GM18909 (cell line): ENCODE results near the gene MYRFL.

Source experiments
- ATAC-seq: cut with Tn5 transposase; IDR thresholded peaks from one replicate; pipeline ENCODE4 v1.9.1; 2021; ENCODE audit warnings: mild to moderate bottlenecking; ENCODE audit not compliant: unreplicated experiment, poor library complexity

MYRFL gene

GRCh38 chr12:69927164-69927563, 102.1 kb downstream of the MYRFL start:
- ATAC-seq = no peak

DNA sequence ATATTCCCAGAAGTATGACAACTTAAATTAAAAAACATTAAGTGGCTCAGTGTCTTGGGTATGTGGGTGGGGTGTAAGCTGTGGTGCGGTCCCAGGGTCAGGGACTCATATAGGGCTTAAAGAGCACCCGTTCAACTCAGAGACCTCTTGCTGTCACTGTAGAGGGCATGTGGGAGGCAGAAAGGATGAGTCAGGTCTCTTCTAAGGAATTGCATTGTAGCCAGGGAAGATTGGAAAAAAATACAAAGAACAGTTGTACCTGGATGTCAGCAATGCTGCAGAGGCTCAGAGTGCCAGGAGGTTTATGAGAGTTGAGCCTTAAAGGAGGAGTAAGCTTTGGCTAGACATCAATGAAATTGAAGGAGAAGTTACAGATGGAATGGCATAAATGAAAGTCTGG, 104.1 kb downstream of the MYRFL start:
- ATAC-seq = no peak

DNA sequence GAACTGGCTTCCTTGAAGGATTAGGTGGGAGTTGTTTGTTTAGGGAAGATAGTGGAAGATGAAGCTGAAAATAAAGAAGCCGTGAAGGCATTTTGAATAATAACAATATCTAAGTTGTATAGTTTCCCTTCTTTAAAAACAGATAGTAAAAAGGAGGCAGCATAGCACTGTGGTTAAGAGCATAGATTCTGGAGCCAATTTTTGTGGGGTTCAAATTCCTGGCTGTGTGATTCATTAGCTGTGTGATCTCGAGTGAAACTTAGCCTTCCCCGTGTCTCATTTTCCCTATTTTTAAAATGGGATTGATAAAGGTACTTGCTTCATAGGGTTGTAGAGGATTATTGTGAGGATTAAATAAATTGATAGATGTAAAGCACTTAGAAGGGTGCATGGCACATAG, 104.5 kb downstream of the MYRFL start:
- no peak for ATAC-seq

DNA sequence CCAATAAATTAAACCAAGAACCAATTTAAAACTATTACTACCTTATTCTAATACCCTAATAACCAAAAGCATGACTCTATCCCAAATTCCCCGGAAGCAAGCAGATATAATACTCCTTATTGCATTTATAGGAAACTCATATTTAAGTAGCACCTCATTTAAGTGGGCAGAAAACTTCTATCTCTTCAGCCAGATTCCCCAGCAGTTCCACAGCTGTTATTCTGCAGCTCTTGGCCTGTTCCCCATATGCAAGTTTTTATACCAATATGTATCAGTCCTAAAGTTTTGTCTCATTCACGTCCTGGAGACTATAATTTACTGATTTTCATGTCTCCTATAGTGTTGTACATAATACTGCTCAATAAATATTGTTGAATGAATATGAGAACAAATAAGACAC, 106.5 kb downstream of the MYRFL start:
- no peak for ATAC-seq

- ATAC-seq = no peak
These were observed 107.1 kb downstream of the MYRFL start for GRCh38 chr12:69932154-69932553.

DNA sequence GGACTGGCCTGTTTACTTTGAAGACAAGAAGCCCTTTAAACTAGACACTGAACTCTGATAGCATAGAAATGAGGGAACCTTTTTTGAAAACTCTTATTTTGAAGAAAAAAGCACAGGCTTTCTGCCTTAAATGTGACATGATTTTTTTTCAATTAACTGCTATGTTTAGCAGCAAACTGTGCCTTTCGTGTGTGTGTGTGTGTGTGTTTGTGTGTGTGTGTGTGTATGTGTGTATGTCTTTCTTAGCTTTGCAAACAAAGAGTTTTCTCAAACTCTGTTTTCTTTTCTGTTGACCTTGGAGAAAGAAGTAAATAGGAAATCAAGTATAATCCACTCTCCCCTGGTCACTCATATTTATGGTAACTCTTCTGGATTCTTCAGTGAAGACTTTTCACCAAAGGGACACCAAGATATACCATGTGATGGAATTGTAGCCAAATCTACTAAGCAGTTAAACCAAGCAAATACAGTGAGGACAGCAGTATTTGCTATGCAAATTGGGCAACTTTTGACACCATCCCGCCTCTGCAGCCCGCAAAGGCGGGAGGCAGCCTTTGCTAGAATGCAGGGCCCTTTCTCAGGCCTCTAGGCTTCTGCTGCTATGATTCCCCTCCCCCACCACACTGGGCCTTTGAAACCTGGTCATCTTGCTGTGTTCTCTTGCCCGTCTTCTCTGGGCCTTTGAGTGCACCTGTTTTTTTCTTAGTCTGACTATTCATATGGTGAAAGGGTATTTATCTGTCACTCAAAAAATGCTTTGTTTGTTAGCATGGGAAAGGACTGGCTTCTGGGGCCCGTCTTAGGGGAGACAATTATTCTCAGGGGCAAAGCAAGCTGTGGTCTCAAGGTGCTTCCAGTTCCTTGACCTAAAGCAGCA, 107.9 kb downstream of the MYRFL start:
- ATAC-seq = peak; percentile 71

GRCh38 chr12:69934011-69934410, 109.0 kb downstream of the MYRFL start:
- ATAC-seq = no peak

DNA sequence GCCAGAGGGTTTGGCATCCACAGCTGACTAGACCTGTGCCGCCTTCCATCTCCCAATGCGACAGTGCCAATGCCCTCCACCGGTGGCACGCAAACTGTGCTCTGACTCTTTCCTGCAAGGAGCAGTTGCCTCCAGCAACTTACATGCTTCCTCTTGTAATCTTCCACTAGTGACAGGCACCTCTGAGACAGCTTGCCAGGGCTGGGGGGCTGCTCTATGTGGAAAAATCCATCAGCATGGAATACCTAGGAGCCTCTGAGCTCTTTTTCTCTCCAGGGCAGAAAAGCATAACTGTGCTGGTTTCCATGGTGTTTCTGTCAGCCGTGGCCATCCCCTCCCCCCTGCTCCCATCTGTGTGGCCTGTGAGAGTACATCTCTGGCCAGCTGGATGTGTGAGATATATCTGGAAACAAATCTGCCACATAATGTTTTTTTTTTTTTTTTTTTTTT, 110.6 kb downstream of the MYRFL start:
- ATAC-seq = no peak

GRCh38 chr12:69936214-69936731, 111.2 kb downstream of the MYRFL start:
- no peak for ATAC-seq

DNA sequence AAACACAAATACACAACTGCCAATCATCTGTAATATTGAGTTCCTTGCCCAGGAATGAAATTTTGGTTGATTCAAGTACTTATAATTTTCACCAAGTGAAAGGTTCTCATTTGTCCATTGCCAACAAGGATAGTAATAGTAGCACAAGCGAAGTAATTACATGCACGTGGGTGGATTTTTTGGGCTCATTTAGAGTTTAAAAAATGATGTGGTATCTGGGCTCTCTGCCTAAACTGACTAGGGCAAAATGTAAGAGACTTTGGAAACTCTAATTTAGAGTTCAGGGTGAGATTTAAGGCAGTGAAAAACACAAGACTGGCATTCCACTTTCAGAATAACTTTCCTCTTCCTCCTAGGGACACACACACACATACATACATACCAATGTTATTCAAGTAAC, 111.7 kb downstream of the MYRFL start:
- no peak for ATAC-seq

- no peak for ATAC-seq
These were observed 122.1 kb downstream of the MYRFL start for GRCh38 chr12:69947123-69947522.

DNA sequence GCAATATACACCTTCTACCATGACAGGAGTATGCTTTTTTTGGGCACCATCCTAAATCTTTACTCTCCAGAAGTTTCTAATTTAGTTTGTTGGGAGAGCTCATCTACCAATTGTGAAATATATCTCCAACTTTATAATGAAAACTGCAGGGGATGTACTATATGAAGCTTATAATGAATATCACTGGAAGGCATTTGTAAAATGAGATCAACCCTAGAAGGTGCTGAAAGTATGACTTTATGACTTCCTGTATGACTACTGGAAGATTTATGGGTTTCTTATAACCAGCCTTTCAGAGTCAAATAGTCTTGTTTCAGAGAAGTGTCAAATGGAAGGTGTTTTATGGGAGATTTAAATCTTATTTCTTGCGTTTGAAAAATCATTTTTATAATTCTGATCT, 122.9 kb downstream of the MYRFL start:
- no peak for ATAC-seq

- ATAC-seq = no peak
These were observed 123.8 kb downstream of the MYRFL start for GRCh38 chr12:69948851-69949250.

DNA sequence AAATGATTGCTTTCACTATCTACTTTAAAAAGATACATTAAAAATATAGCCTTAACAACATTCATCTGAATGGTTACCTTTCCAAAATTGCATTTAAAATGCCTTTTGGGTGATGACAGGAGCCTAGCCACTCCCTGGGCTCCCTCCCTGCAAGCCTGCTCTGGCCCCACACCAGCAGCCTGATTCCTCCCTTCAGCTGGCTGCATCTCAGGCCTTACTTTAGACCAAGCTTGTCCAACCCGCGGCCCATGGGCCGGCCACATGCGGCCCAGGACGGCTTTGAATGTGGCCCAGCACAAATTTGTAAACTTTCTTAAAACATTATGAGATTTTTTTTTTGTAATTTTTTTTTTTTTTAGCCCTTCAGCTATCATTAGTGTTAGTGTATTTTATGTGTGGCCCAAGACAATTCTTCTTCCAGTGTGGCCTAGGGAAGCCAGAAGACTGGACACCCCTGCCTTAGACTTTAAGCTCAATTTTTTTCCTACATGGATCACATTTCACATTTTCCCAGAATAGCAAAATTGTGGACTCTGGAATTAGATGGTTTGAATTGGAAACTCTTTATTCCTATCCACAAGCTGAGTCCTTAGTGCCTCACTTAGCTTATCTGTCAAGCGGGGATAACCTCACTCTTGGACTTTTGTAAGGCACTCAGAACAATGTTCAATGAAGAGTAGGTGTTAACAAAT, 124.4 kb downstream of the MYRFL start:
- no peak for ATAC-seq

DNA sequence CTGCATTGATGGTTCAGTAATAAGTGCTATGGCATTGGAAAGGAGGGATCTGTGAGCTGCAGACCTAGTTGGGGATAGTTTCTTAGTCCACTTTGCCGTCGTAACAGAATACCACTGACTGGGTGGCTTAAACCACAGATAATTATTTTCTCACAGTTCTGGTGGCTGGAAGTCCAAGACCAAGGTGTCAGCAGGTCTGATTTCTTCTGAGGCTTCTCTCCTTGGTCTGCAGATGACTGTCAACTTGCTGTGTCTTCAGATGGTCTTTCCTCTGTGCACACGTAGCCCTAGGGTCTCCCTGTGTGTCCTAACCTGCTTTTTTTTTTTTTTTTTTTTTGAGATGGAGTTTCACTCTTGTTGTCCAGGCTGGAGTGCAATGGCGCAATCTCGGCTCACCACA, 126.1 kb downstream of the MYRFL start:
- no peak for ATAC-seq

GRCh38 chr12:69952890-69953289, 127.9 kb downstream of the MYRFL start:
- ATAC-seq = no peak

GRCh38 chr12:69961246-69961645, 136.2 kb downstream of the MYRFL start:
- ATAC-seq = no peak

DNA sequence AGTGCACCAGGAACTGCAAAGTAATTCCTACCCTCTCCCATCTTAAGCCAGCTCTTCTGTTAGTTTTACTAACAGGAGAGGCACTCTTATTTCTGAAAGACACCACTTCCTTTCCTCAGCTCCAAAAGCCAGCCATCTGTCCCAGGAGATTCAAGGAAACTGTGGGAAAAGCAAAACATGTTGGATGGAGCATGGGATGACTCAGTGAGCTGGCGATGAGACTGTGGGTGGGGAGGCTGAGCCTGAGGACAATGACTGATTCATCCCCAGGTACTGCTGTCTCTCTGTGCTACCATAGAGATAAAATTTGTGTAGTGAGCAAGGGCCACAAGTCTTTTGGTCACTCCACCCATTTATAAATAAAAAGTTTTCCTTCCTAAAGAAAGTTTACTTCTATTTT, 141.4 kb downstream of the MYRFL start:
- ATAC-seq = no peak

DNA sequence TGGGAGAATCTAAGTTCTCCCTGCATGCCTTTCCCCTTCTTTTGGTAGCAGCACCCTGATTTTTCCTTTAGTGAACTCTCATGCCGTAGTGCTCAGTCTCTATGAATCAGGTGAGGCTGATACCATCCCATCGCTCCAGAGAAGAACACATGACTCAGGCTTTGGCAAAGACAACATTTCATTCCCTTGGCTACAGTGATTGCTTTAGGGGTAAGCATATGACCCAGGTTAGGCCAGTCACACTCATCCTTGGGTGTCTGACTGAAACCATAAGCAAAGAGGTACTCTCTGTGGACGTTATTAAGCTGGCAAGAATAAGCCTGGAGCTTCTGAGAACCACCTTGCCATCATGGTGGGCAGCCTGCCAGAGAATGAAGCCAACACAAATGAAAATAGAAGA, 141.8 kb downstream of the MYRFL start:
- no peak for ATAC-seq

GRCh38 chr12:69969011-69969410, 144.0 kb downstream of the MYRFL start:
- ATAC-seq = no peak

GRCh38 chr12:69972136-69972535, 147.1 kb downstream of the MYRFL start:
- ATAC-seq = no peak
